ENCODE results near the gene ZNF710. TPM values are rescaled to one million over a fixed set of nuclear protein-coding genes. Genes with fewer than 3 reads are reported as not detected.

Gene ZNF710
- total and polyA plus RNA-seq, 2 of the 8 experiments (the other 6 are each of a cell fraction or from before 2014, with no cell fraction given): 10.5 to 24.0 TPM

GRCh38 chr15:90105521-90105920 is 104.4 kb downstream of the ZNF710 start (continued):
- TF ChIP-seq ATF3 (IDR thresholded peaks at IDR 0.05; ENCODE audit: insufficient read depth, low read depth, low read length): no peak
- TF ChIP-seq GTF2F1 (IDR thresholded peaks at IDR 0.05; ENCODE audit: borderline replicate concordance, low read depth, low read length): no peak

Measured in H1 (cell line).